Measurements from ENCODE around the gene GPATCH8. TPM values are rescaled to one million over a fixed set of nuclear protein-coding genes. Genes with fewer than 3 reads are reported as not detected.
A peak's percentile ranks its signal among the peaks of the same experiment; 100 is the strongest.

The GPATCH8 gene
- total RNA-seq, 1 donor from 2014 or later = 76.3 TPM

DNA sequence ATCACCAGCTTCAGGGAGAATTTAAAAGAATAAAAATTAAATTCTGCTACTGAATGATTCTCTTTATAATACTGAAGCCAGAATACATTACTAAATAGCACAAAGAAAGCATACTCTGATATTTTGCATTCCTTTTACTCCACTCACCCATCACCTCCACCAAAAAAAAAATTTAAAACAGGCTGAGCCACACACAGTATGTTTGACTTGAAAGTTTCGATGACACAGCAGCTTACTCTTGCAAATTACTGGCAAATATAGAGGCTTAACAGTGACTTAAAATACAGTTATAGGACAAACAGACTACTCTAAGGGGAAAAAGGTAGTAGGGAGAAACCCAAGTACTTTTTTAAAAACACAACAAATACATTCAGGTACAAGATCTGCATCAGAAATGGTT is 39.2 kb downstream of the GPATCH8 start:
- H3K9me3 Mint-ChIP-seq = peaks cover 7% of the 10 kb centered on the region
- no peak for DNase-seq (ENCODE audit: low spot score in 2 of 2, unreplicated experiment in 2 of 2)
- TF ChIP-seq, protein P1, sequence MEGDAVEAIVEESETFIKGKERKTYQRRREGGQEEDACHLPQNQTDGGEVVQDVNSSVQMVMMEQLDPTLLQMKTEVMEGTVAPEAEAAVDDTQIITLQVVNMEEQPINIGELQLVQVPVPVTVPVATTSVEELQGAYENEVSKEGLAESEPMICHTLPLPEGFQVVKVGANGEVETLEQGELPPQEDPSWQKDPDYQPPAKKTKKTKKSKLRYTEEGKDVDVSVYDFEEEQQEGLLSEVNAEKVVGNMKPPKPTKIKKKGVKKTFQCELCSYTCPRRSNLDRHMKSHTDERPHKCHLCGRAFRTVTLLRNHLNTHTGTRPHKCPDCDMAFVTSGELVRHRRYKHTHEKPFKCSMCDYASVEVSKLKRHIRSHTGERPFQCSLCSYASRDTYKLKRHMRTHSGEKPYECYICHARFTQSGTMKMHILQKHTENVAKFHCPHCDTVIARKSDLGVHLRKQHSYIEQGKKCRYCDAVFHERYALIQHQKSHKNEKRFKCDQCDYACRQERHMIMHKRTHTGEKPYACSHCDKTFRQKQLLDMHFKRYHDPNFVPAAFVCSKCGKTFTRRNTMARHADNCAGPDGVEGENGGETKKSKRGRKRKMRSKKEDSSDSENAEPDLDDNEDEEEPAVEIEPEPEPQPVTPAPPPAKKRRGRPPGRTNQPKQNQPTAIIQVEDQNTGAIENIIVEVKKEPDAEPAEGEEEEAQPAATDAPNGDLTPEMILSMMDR (IDR thresholded peaks at IDR 0.05; ENCODE audit: unreplicated experiment) = no peak
- H3K4me3 Mint-ChIP-seq = no peak overlapping the region
- H3K27ac Mint-ChIP-seq = peak overlapping the region; percentile 10
- no peaks in the 10 kb centered on the region for H3K27me3 Mint-ChIP-seq (ENCODE audit: low read depth)
- peaks cover 11% of the 10 kb centered on the region for H3K4me1 Mint-ChIP-seq
- peaks cover 21% of the 10 kb centered on the region for H3K36me3 Mint-ChIP-seq

DNA sequence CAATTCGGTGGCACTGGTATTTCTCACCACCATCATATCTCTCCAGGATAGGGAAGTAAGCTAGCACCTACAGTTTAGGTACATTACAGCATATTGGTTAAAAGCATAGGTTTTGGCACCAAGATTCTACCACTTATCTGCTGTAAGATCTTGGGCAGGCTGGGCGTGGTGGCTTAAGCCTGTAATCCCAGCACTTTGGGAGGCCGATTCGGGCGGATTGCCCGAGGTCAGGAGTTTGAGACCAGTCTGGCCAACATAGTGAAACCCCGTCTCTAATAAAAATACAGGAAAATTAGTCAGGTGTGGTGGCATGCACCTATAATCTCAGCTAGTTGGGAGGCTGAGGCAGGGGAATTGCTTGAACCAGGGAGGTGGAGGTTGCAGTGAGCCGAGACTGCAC is 51.4 kb downstream of the GPATCH8 start:
- no peaks in the 10 kb centered on the region for H3K36me3 Mint-ChIP-seq
- H3K9me3 Mint-ChIP-seq = no peaks in the 10 kb centered on the region
- H3K27ac Mint-ChIP-seq = no peak overlapping the region
- H3K4me3 Mint-ChIP-seq = no peak overlapping the region
- no peaks in the 10 kb centered on the region for H3K27me3 Mint-ChIP-seq (ENCODE audit: low read depth)
- TF ChIP-seq, protein P1 (IDR thresholded peaks at IDR 0.05; ENCODE audit: unreplicated experiment) = no peak
- no peak for DNase-seq (ENCODE audit: low spot score in 2 of 2, unreplicated experiment in 2 of 2)
- peaks cover 3% of the 10 kb centered on the region for H3K4me1 Mint-ChIP-seq

DNA sequence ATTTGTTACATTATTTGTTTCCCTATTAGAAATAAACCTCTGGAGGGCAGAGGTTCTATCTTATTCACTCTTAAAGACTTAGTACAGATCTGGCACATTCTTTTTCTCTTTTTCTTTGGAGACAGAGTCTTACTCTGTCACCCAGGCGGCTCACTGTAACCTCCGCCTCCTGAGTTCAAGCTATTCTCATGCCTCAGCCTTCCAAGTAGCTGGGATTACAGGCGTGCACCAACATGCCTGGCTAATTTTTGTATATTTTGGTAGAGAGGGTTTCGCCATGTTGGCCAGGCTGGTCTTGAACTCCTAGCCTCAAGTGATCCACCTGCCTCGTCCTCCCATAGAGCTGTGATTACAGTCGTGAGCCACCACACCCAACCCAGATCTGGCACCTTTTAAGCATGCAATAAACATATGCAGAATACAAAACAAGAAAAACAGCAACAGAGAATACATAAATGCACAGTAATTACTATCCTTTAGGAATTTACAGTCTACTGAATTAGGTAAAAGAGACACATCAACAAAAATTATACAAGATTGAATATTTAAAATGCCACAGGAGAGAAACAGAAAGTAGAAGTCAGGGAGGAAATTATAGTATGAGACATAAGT is 52.1 kb downstream of the GPATCH8 start:
- TF ChIP-seq, protein P1 (IDR thresholded peaks at IDR 0.05; ENCODE audit: unreplicated experiment) = no peak
- no peak overlapping the region for H3K4me3 Mint-ChIP-seq
- H3K4me1 Mint-ChIP-seq = peaks cover 3% of the 10 kb centered on the region
- no peaks in the 10 kb centered on the region for H3K36me3 Mint-ChIP-seq
- H3K27me3 Mint-ChIP-seq (ENCODE audit: low read depth) = no peaks in the 10 kb centered on the region
- H3K27ac Mint-ChIP-seq = peak overlapping the region; percentile 0
- no peak for DNase-seq (ENCODE audit: low spot score in 2 of 2, unreplicated experiment in 2 of 2)
- no peaks in the 10 kb centered on the region for H3K9me3 Mint-ChIP-seq

DNA sequence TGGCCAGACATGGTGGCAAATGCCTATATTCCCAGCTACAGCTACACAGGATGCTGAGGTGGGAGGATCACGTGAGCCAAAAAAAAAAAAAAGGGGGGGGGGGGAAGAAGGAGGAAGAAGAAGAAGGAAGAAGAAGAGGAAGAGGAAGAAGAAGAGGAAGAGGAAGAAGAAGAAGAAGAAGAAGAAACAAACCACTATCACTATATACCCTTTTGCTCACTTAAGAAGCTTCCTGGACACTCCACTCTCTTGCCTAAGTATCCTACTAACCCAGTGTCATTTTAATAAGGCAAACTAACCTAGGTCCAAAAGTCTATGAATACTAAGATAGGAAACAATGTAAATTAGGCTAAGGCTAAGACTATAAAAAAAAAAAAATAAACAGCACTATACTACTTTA is 54.8 kb downstream of the GPATCH8 start:
- Mint-ChIP-seq H3K9me3 (no peaks in the 10 kb centered on the region), H3K27me3 (ENCODE audit: low read depth) (no peaks in the 10 kb centered on the region), H3K4me3 (no peak overlapping the region), H3K4me1 (peaks cover 3% of the 10 kb centered on the region), H3K36me3 (no peaks in the 10 kb centered on the region), H3K27ac (no peak overlapping the region)
- DNase-seq (ENCODE audit: low spot score in 2 of 2, unreplicated experiment in 2 of 2) = no peak
- TF ChIP-seq, protein P1 (IDR thresholded peaks at IDR 0.05; ENCODE audit: unreplicated experiment) = no peak

DNA sequence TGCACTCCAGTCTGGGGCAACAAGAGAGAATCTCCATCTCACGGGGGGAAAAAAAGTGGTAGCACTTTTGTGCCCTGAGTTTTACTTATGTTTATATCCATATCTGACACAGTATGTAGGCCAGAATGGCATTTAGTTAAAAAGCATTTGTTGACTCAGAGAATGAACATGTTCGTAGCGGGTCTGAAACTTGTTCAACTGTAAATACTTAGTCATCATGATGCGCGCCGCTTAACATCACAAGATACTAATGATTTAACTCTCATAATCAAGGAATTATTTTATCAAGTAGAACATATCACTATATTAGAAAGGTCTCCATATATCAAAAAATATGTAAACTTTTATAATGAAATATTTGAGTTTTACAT is 58.5 kb downstream of the GPATCH8 start:
- TF ChIP-seq, protein P1 (IDR thresholded peaks at IDR 0.05; ENCODE audit: unreplicated experiment) = no peak
- Mint-ChIP-seq H3K27ac (no peak overlapping the region), H3K36me3 (peaks cover 2% of the 10 kb centered on the region), H3K4me3 (no peak overlapping the region), H3K4me1 (no peaks in the 10 kb centered on the region), H3K9me3 (no peaks in the 10 kb centered on the region), H3K27me3 (ENCODE audit: low read depth) (no peaks in the 10 kb centered on the region)
- no peak for DNase-seq (ENCODE audit: low spot score in 2 of 2, unreplicated experiment in 2 of 2)

DNA sequence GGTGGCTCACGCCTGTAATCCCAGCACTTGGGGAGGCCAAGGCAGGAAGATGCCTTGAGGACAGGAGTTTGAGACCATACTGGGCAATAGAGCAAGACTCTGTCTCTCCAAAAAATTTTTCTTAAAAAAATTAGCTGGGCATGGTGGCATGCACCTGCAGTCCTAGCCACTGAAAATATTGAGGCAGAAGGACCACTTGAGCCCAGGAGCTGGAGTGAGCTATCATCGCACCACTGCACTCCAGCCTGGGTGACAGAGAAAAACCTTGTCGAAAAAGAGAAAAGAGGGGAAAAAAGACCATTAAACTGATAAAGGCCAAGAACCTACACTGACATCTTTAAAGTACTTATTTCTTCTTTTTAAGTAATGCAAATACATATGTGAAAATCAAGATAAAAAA is 60.4 kb downstream of the GPATCH8 start:
- Mint-ChIP-seq H3K4me1 (no peaks in the 10 kb centered on the region), H3K27me3 (ENCODE audit: low read depth) (no peaks in the 10 kb centered on the region), H3K36me3 (peaks cover 2% of the 10 kb centered on the region), H3K9me3 (no peaks in the 10 kb centered on the region), H3K4me3 (no peak overlapping the region), H3K27ac (no peak overlapping the region)
- no peak for DNase-seq (ENCODE audit: low spot score in 2 of 2, unreplicated experiment in 2 of 2)
- TF ChIP-seq, protein P1 (IDR thresholded peaks at IDR 0.05; ENCODE audit: unreplicated experiment) = no peak
